CD4-positive, alpha-beta T cell treated with Interleukin-2 at 100 ng/mL for 4 hours (primary cell): ENCODE measurements around the gene NTN3.
A peak's percentile ranks its signal among the peaks of the same experiment; 100 is the strongest.

Source experiments
- DNase-seq: peaks from one replicate; pipeline ENCODE4 v3.0.0-alpha.2; 2020; ENCODE audit warnings: low spot score

Gene NTN3

GRCh38 chr16:2514333-2515179 is 43.5 kb downstream of the NTN3 start:
- peak; percentile 16 for DNase-seq

- no peak for DNase-seq
Measured at GRCh38 chr16:2515180-2515851, 44.2 kb downstream of the NTN3 start.

- DNase-seq = no peak
Measured at GRCh38 chr16:2516391-2517240, 45.5 kb downstream of the NTN3 start.

- no peak for DNase-seq
Measured at GRCh38 chr16:2517954-2518605, 47.0 kb downstream of the NTN3 start.

GRCh38 chr16:2518823-2519710 is 48.0 kb downstream of the NTN3 start:
- no peak for DNase-seq

- no peak for DNase-seq
Measured at GRCh38 chr16:2519711-2520080, 48.6 kb downstream of the NTN3 start.

- DNase-seq = peak; percentile 87
Measured at GRCh38 chr16:2520097-2520783, 49.1 kb downstream of the NTN3 start, which contains the start of gene AMDHD2. TSS of gene AMDHD2 (plus strand) at chr16:2520371. CDS start at chr16:2520459, 88 bp downstream.

GRCh38 chr16:2520784-2521531 is 49.9 kb downstream of the NTN3 start:
- peak; percentile 54 for DNase-seq
